ENCODE measurements around the gene RASL10B. TPM values are rescaled to one million over a fixed set of nuclear protein-coding genes. Genes with fewer than 3 reads are reported as not detected.
"Not testable (repeated sequence)": the region's sequence is repeated elsewhere in the genome, so short reads cannot be mapped to it uniquely, and the experiment has no call there.

RASL10B gene
- total RNA-seq, 1 experiment from 2014 or later: 0.09 TPM

GRCh38 chr17:35698800-35699199 is 32.6 kb upstream of the RASL10B start:
- Mint-ChIP-seq H3K36me3 (ENCODE audit: insufficient read depth, unreplicated experiment) (peaks cover 61% of the 10 kb centered on the region), H3K4me1 (ENCODE audit: insufficient read depth, unreplicated experiment) (no peaks in the 10 kb centered on the region), H3K9me3 (ENCODE audit: unreplicated experiment) (peaks cover 11% of the 10 kb centered on the region), H3K4me3 (ENCODE audit: unreplicated experiment) (no peak overlapping the region), H3K27me3 (ENCODE audit: insufficient read depth, unreplicated experiment) (no peaks in the 10 kb centered on the region), H3K27ac (ENCODE audit: low read depth, unreplicated experiment) (peak overlapping the region; percentile 27)
- ChIA-PET CTCF (interaction anchor here (0.8 to 1.5 kb wide), 2 partner anchors 49 to 85 kb away, joined by 3 to 4 read pairs; no protein-coding TSS in a partner anchor), POLR2A (no interaction called here)
- no peak for TF ChIP-seq CTCF (IDR thresholded peaks at IDR 0.05; ENCODE audit: unreplicated experiment)
- intact Hi-C loops (cut with micrococcal nuclease): no loop called here
- DNase-seq (ENCODE audit: unreplicated experiment): no peak
- no TSS peak for BruUV-seq (replicated peaks)

- Mint-ChIP-seq H3K4me1 (ENCODE audit: insufficient read depth, unreplicated experiment) (no peaks in the 10 kb centered on the region), H3K36me3 (ENCODE audit: insufficient read depth, unreplicated experiment) (peaks cover 48% of the 10 kb centered on the region), H3K4me3 (ENCODE audit: unreplicated experiment) (no peak overlapping the region), H3K27me3 (ENCODE audit: insufficient read depth, unreplicated experiment) (no peaks in the 10 kb centered on the region), H3K27ac (ENCODE audit: low read depth, unreplicated experiment) (no peak overlapping the region), H3K9me3 (ENCODE audit: unreplicated experiment) (peaks cover 11% of the 10 kb centered on the region)
- intact Hi-C loops (cut with micrococcal nuclease): no loop called here
- ChIA-PET POLR2A (interaction anchor here (1.2 to 1.5 kb wide), 2 partner anchors 9 to 27 kb away, joined by 3 read pairs; no protein-coding TSS in a partner anchor), CTCF (interaction anchor here (1.0 kb wide), 1 partner anchor 44 kb away, joined by 3 read pairs; no protein-coding TSS in a partner anchor)
- BruUV-seq (replicated peaks): no TSS peak
- DNase-seq (ENCODE audit: unreplicated experiment): no peak
- no peak for TF ChIP-seq CTCF (IDR thresholded peaks at IDR 0.05; ENCODE audit: unreplicated experiment)
These were observed 31.3 kb upstream of the RASL10B start for GRCh38 chr17:35700150-35700549.

GRCh38 chr17:35701491-35701890 is 29.9 kb upstream of the RASL10B start:
- ChIA-PET POLR2A (interaction anchor here (0.6 kb wide), 1 partner anchor 112 kb away, joined by 3 read pairs; no protein-coding TSS in a partner anchor), CTCF (interaction anchor here (1.0 to 1.1 kb wide), 2 partner anchors 43 to 46 kb away, joined by 3 to 5 read pairs; no protein-coding TSS in a partner anchor)
- TF ChIP-seq CTCF (IDR thresholded peaks at IDR 0.05; ENCODE audit: unreplicated experiment): no peak
- intact Hi-C loops (cut with micrococcal nuclease): no loop called here
- Mint-ChIP-seq H3K4me3 (ENCODE audit: unreplicated experiment) (no peak overlapping the region), H3K27ac (ENCODE audit: low read depth, unreplicated experiment) (no peak overlapping the region), H3K9me3 (ENCODE audit: unreplicated experiment) (peaks cover 11% of the 10 kb centered on the region), H3K36me3 (ENCODE audit: insufficient read depth, unreplicated experiment) (peaks cover 51% of the 10 kb centered on the region), H3K4me1 (ENCODE audit: insufficient read depth, unreplicated experiment) (no peaks in the 10 kb centered on the region), H3K27me3 (ENCODE audit: insufficient read depth, unreplicated experiment) (no peaks in the 10 kb centered on the region)
- BruUV-seq (replicated peaks): no TSS peak
- no peak for DNase-seq (ENCODE audit: unreplicated experiment)

- ChIA-PET CTCF (interaction anchor here (0.6 to 2.8 kb wide), 4 partner anchors 36 to 90 kb away, joined by 3 to 15 read pairs (median 4); no protein-coding TSS in a partner anchor), POLR2A (interaction anchor here (0.8 kb wide), 1 partner anchor 106 kb away, joined by 3 read pairs; the partner anchor contains the start of gene TAF15)
- H3K4me1 Mint-ChIP-seq (ENCODE audit: insufficient read depth, unreplicated experiment); intact Hi-C loops (cut with micrococcal nuclease); DNase-seq (ENCODE audit: unreplicated experiment); H3K27me3 Mint-ChIP-seq (ENCODE audit: insufficient read depth, unreplicated experiment); H3K27ac Mint-ChIP-seq (ENCODE audit: low read depth, unreplicated experiment); H3K4me3 Mint-ChIP-seq (ENCODE audit: unreplicated experiment); BruUV-seq (replicated peaks): not testable (repeated sequence)
- peaks cover 11% of the 10 kb centered on the region for H3K9me3 Mint-ChIP-seq (ENCODE audit: unreplicated experiment)
- peaks cover 36% of the 10 kb centered on the region for H3K36me3 Mint-ChIP-seq (ENCODE audit: insufficient read depth, unreplicated experiment)
These were observed 28.1 kb upstream of the RASL10B start for GRCh38 chr17:35703308-35703707.

Data from MCF 10A (cell line).